SK-N-SH treated with all-trans-retinoic acid at 6 μM for 48 hours (cell line): ENCODE data around the gene HAO1.

Source experiments
- ATAC-seq: fragments of 200-7000 bp; cut with Tn5 transposase; 3 replicates; pipeline ENCODE4 v1.9.1; 2020; ENCODE audit warnings: mild to moderate bottlenecking, moderate library complexity
- ARNTL ChIP-seq: fragments of 450-650 bp; formaldehyde crosslinking; IDR thresholded peaks from 2 replicates; pipeline ENCODE4 v1.5.0; 2020; ENCODE audit warnings: low read depth, mild to moderate bottlenecking, moderate library complexity, borderline replicate concordance
- CREB5 ChIP-seq: fragments of 250-450 bp; sonication (Bioruptor Pico); IDR thresholded peaks from 2 replicates; pipeline ENCODE4 v1.5.1; 2020; ENCODE audit warnings: low read depth, mild to moderate bottlenecking, moderate library complexity
- CSDC2 ChIP-seq: fragments of 250-450 bp; sonication (Bioruptor Pico); IDR thresholded peaks from 2 replicates; pipeline ENCODE4 v1.5.0; 2020; ENCODE audit warnings: mild to moderate bottlenecking, moderate library complexity
- CSRNP3 ChIP-seq: fragments of 250-450 bp; sonication (Bioruptor Pico); IDR thresholded peaks from 2 replicates; pipeline ENCODE4 v1.5.1; 2021; ENCODE audit warnings: mild to moderate bottlenecking, moderate library complexity
- GLIS3 ChIP-seq: fragments of 250-450 bp; sonication (Bioruptor Pico); IDR thresholded peaks from 2 replicates; pipeline ENCODE4 v1.5.0; 2020; ENCODE audit warnings: mild to moderate bottlenecking, moderate library complexity
- ISL1 ChIP-seq: fragments of 250-450 bp; sonication (Bioruptor Pico); IDR thresholded peaks from 2 replicates; pipeline ENCODE4 v2.1.2; 2022; ENCODE audit warnings: mild to moderate bottlenecking, moderate library complexity
- PATZ1 ChIP-seq: fragments of 250-450 bp; sonication (Bioruptor Pico); IDR thresholded peaks from 2 replicates; pipeline ENCODE4 v1.8.0; 2020; ENCODE audit warnings: mild to moderate bottlenecking, moderate library complexity, borderline replicate concordance
- SNAI2 ChIP-seq: fragments of 250-450 bp; sonication (Bioruptor Pico); IDR thresholded peaks from 2 replicates; pipeline ENCODE4 v1.5.0; 2020; ENCODE audit warnings: mild to moderate bottlenecking, moderate library complexity
- TCF4 ChIP-seq: fragments of 250-450 bp; sonication (Bioruptor Pico); IDR thresholded peaks from 2 replicates; pipeline ENCODE4 v1.8.0; 2021; ENCODE audit warnings: mild to moderate bottlenecking, moderate library complexity, borderline replicate concordance
- TOX ChIP-seq: fragments of 250-450 bp; sonication (Bioruptor Pico); IDR thresholded peaks from 2 replicates; pipeline ENCODE4 v1.8.0; 2021; ENCODE audit warnings: mild to moderate bottlenecking, moderate library complexity, borderline replicate concordance
- TSHZ2 ChIP-seq: fragments of 250-450 bp; sonication (Bioruptor Pico); IDR thresholded peaks from 2 replicates; pipeline ENCODE4 v1.5.0; 2020; ENCODE audit warnings: mild to moderate bottlenecking, moderate library complexity
- ZFP3 ChIP-seq: fragments of 250-450 bp; sonication (Bioruptor Pico); IDR thresholded peaks from 2 replicates; pipeline ENCODE4 v1.5.0; 2020; ENCODE audit warnings: mild to moderate bottlenecking, moderate library complexity
- ZNF565 ChIP-seq: fragments of 450-650 bp; formaldehyde crosslinking; conservative IDR thresholded peaks from 2 replicates; pipeline ENCODE4 v1.5.0; 2020; ENCODE audit warnings: low read depth, mild to moderate bottlenecking, moderate library complexity
- ZNF70 ChIP-seq: fragments of 450-650 bp; formaldehyde crosslinking; IDR thresholded peaks from 2 replicates; pipeline ENCODE4 v1.5.0; 2020; ENCODE audit warnings: mild to moderate bottlenecking, moderate library complexity
- ZNF8 ChIP-seq: fragments of 450-650 bp; formaldehyde crosslinking; IDR thresholded peaks from 2 replicates; pipeline ENCODE4 v1.5.0; 2020; ENCODE audit warnings: mild to moderate bottlenecking, moderate library complexity

The HAO1 gene

GRCh38 chr20:7967199-7967844 lies 27.1 kb upstream of the HAO1 start:
- ATAC-seq, result peak; percentile 75
- TF ChIP-seq CREB5 (CRISPR knock-in tag), result peak; percentile 54; the same call in 1 of the 2 replicates
- TF ChIP-seq ISL1 (CRISPR knock-in tag), result peak; percentile 62
- TF ChIP-seq CSDC2, result peak; percentile 68; the same call in 1 of the 2 replicates
- no peak for TF ChIP-seq GLIS3 (CRISPR knock-in tag)

- ATAC-seq, result no peak
Observed at GRCh38 chr20:7966176-7966575, 25.9 kb upstream of the HAO1 start.

More at GRCh38 chr20:7966176-7966575, 25.9 kb upstream of the HAO1 start:
- TF ChIP-seq ZNF70 (CRISPR knock-in tag), result no peak
- TF ChIP-seq ISL1 (CRISPR knock-in tag), result peak; percentile 60
- no peak for TF ChIP-seq SNAI2 (CRISPR knock-in tag)
- TF ChIP-seq ZNF8, result no peak
- no peak for TF ChIP-seq CSRNP3
- TF ChIP-seq TSHZ2 (CRISPR knock-in tag), result 0 out of 2 replicates have a peak, but pooled peaks have one; percentile 58
- no peak for TF ChIP-seq CREB5 (CRISPR knock-in tag)
- no peak for TF ChIP-seq PATZ1 (CRISPR knock-in tag)
- no peak for TF ChIP-seq TOX (CRISPR knock-in tag)
- TF ChIP-seq TCF4 (CRISPR knock-in tag), result peak; percentile 57; the same call in 1 of the 2 replicates
- no peak for TF ChIP-seq ARNTL (CRISPR knock-in tag)
- no peak for TF ChIP-seq ZFP3 (CRISPR knock-in tag)
- no peak for TF ChIP-seq ZNF565 (CRISPR knock-in tag)
- TF ChIP-seq GLIS3 (CRISPR knock-in tag), result no peak
